Transverse colon (tissue), 4 donors: ENCODE data around the gene ZNF628. TPM values are rescaled to one million over a fixed set of nuclear protein-coding genes. Genes with fewer than 3 reads are reported as not detected.

Experiments
- DNase-seq: peaks from one replicate; pipeline ENCODE4 v3.0.0-alpha.2; 2019
- H3K27ac ChIP-seq, 4 donors: fragments of 200-600 bp; sonication (generic); 2 replicates each; pipeline ENCODE4 v1.5.1; 2016 to 2018; ENCODE audit warnings: inconsistent platforms in 4 of 4
- H3K27me3 ChIP-seq: fragments of 200-600 bp; sonication (generic); 2 replicates; pipeline ENCODE4 v1.5.1; 2017; ENCODE audit warnings: inconsistent platforms
- H3K36me3 ChIP-seq, 4 donors: fragments of 200-600 bp; sonication (generic); 2 replicates each; pipeline ENCODE4 v1.5.1; 2017 to 2019; ENCODE audit warnings: inconsistent platforms in 4 of 4
- H3K4me1 ChIP-seq, 4 donors: fragments of 200-600 bp; sonication (generic); 2 replicates each; pipeline ENCODE4 v1.5.1; 2017 to 2020; ENCODE audit warnings: inconsistent platforms in 4 of 4
- H3K4me3 ChIP-seq, 4 donors: fragments of 200-600 bp; sonication (generic); 1 replicate in 1 of 4; 2 replicates in 3 of 4; pipeline versions ENCODE4 v1.5.1 to v1.6.1; 2017 to 2019; ENCODE audit warnings: inconsistent platforms in 4 of 4
- H3K9me3 ChIP-seq, 2 donors: fragments of 200-600 bp; sonication (generic); 2 replicates each; pipeline ENCODE4 v1.5.1; 2017 to 2019; ENCODE audit warnings: inconsistent platforms in 2 of 2
- CTCF ChIP-seq, 5 experiments: fragments of 200-600 bp in 3 of 5; fragments of 450-650 bp in 2 of 5; sonication (generic) in 3 of 5; IDR thresholded peaks; 1 replicate in 2 of 5; 2 replicates in 3 of 5; pipeline ENCODE4 v1.5.1; 2016 to 2017; ENCODE audit warnings: antibody characterized with exemption in 5 of 5, inconsistent platforms in 3 of 5, mild to moderate bottlenecking in 2 of 5, moderate library complexity in 1 of 5
- EP300 ChIP-seq: sonication (generic); formaldehyde crosslinking; IDR thresholded peaks from one replicate; pipeline ENCODE4 v1.6.1; 2017; ENCODE audit warnings: antibody characterized with exemption, low read depth
- POLR2A ChIP-seq: fragments of 450-650 bp; IDR thresholded peaks from one replicate; pipeline ENCODE4 v1.6.1; 2016; ENCODE audit warnings: antibody characterized with exemption, mild to moderate bottlenecking, moderate library complexity
- POLR2AphosphoS5 ChIP-seq, 3 donors: sonication (generic); formaldehyde crosslinking; IDR thresholded peaks; one replicate each; pipeline ENCODE4 v1.6.1; 2016; ENCODE audit warnings: antibody characterized with exemption in 3 of 3
- WGBS, 2 donors: methylation state at CpG; one replicate each; pipeline ENCODE4 v1.1.5; 2018; ENCODE audit warnings: low coverage in 1 of 2; 5-methylcytosine and 5-hydroxymethylcytosine counted together
- in situ Hi-C, 4 donors: fragments of 200-750 bp; cut with MboI; loops; one replicate each; pipeline versions ENCODE4 v1.15.0 to v1.15.1; 2017; ENCODE audit warnings: low sequenced_read_pairs in 3 of 4, low pct_ligation_motif_present in 1 of 4, low pct_unique_long_range_greater_than_20kb in 1 of 4
- intact Hi-C: fragments of 100-400 bp; cut with DNase I; formaldehyde crosslinking; loops from one replicate; pipeline ENCODE4 v1.15.1; 2023; ENCODE audit warnings: low total_unique reads
- total RNA-seq, 4 donors: library from RNA; depleted of rRNA; stranded (reverse); fragments of >200 nt; gene quantifications; one replicate each; pipeline ENCODE4 v1.1.0, GENCODE V29; 2016

ZNF628 gene
- total RNA-seq, 4 donors from 2014 or later: 5.9 to 7.6 (median 6.4) TPM

GRCh38 chr19:55461974-55462626 is 14.3 kb upstream of the ZNF628 start:
- H3K27me3 ChIP-seq: no peaks in the 10 kb centered on the region
- H3K36me3 ChIP-seq: no peaks in the 10 kb centered on the region
- H3K4me1 ChIP-seq: peaks cover 6 to 28% (median 20%) of the 10 kb centered on the region in 4 donors
- in situ Hi-C loops: no loop called here
- H3K4me3 ChIP-seq: peak overlapping the region; percentile 41 to 74 (median 64)
- H3K9me3 ChIP-seq: no peaks in the 10 kb centered on the region
- intact Hi-C loops: no loop called here
- DNase-seq: no peak
- TF ChIP-seq EP300 (no peak), CTCF (IDR thresholded peaks at IDR 0.05) (peak in 1 of 5 experiments; percentile 36), POLR2A (no peak), POLR2AphosphoS5 (IDR thresholded peaks at IDR 0.05) (peak in 2 of 3 donors; percentile 5 to 10)
- peak overlapping the region; percentile 86 to 97 (median 90) for H3K27ac ChIP-seq
- 7 to 45% methylated on average over 2 to 27 of the region's 27 CpGs for WGBS, 2 donors

- DNase-seq: no peak
- no peaks in the 10 kb centered on the region for H3K9me3 ChIP-seq
- in situ Hi-C loops (no loop called here), intact Hi-C loops (no loop called here)
- peak overlapping the region in 1 of 4 donors; percentile 69 for H3K4me3 ChIP-seq
- WGBS, 2 donors: 84 to 88% methylated on average over 11 of the region's 11 CpGs
- H3K4me1 ChIP-seq: peaks cover 6 to 28% (median 20%) of the 10 kb centered on the region in 4 donors
- H3K27me3 ChIP-seq: no peaks in the 10 kb centered on the region
- no peaks in the 10 kb centered on the region for H3K36me3 ChIP-seq
- no peak overlapping the region for H3K27ac ChIP-seq
- TF ChIP-seq CTCF (IDR thresholded peaks at IDR 0.05) (no peak), EP300 (no peak), POLR2A (no peak), POLR2AphosphoS5 (IDR thresholded peaks at IDR 0.05) (no peak)
Observed at GRCh38 chr19:55462722-55463121, 13.7 kb upstream of the ZNF628 start.

GRCh38 chr19:55463583-55464031 is 12.8 kb upstream of the ZNF628 start:
- intact Hi-C loops: no loop called here
- WGBS, 2 donors: 63 to 71% methylated on average over 5 to 15 of the region's 15 CpGs

More at GRCh38 chr19:55463583-55464031, 12.8 kb upstream of the ZNF628 start:
- H3K27me3 ChIP-seq: no peaks in the 10 kb centered on the region
- in situ Hi-C loops: no loop called here
- H3K4me3 ChIP-seq: no peak overlapping the region
- TF ChIP-seq CTCF (IDR thresholded peaks at IDR 0.05) (no peak), EP300 (no peak), POLR2A (no peak), POLR2AphosphoS5 (IDR thresholded peaks at IDR 0.05) (no peak)
- no peaks in the 10 kb centered on the region for H3K36me3 ChIP-seq
- H3K9me3 ChIP-seq: no peaks in the 10 kb centered on the region
- no peak for DNase-seq
- peaks cover 9 to 31% (median 23%) of the 10 kb centered on the region in 4 donors for H3K4me1 ChIP-seq
- H3K27ac ChIP-seq: no peak overlapping the region
